ENCODE results near the gene SRCIN1.

The SRCIN1 gene

DNA sequence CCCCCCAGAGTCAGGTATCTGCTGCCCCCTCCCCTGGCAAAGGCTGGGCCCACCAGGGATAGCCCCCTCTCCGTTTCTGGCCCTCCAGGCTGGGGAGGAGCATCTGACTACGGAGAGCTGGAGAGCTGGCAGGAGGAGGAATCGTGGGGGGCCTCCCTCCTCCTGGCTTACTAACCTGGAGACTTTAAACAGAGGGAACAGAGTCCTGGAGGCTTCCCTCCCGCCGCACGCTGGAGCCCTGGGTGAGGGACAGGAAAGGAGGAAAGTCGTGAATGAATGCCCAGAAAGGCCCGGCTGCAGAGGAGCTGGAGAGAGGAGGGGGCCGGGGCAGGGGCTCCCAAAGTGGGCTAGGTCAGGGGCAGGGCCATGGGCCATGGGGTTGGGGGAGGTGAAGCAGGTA is 9.9 kb downstream of the SRCIN1 start:
- ATAC-seq = no peak
- Mint-ChIP-seq H3K27ac (no peak overlapping the region), H3K4me1 (peaks cover 45% of the 10 kb centered on the region), H3K4me3 (no peak overlapping the region), H3K36me3 (peaks cover 5% of the 10 kb centered on the region), H3K9me3 (no peaks in the 10 kb centered on the region)
- DNase-seq (ENCODE audit: low spot score in 2 of 2) = no peak

GRCh38 chr17:38594152-38594551 is 11.6 kb downstream of the SRCIN1 start:
- DNase-seq (ENCODE audit: low spot score in 2 of 2) (no peak), ATAC-seq (no peak)
- Mint-ChIP-seq H3K36me3 (peaks cover 5% of the 10 kb centered on the region), H3K4me1 (peaks cover 51% of the 10 kb centered on the region), H3K4me3 (no peak overlapping the region), H3K9me3 (no peaks in the 10 kb centered on the region), H3K27ac (no peak overlapping the region)

- DNase-seq (ENCODE audit: low spot score in 2 of 2) = no peak
- Mint-ChIP-seq H3K36me3 (peaks cover 5% of the 10 kb centered on the region), H3K9me3 (no peaks in the 10 kb centered on the region), H3K4me1 (peaks cover 45% of the 10 kb centered on the region), H3K27ac (peak overlapping the region; percentile 69), H3K4me3 (peak overlapping the region; percentile 49)
- ATAC-seq = no peak
These were observed 13.3 kb downstream of the SRCIN1 start for GRCh38 chr17:38592487-38592886.

DNA sequence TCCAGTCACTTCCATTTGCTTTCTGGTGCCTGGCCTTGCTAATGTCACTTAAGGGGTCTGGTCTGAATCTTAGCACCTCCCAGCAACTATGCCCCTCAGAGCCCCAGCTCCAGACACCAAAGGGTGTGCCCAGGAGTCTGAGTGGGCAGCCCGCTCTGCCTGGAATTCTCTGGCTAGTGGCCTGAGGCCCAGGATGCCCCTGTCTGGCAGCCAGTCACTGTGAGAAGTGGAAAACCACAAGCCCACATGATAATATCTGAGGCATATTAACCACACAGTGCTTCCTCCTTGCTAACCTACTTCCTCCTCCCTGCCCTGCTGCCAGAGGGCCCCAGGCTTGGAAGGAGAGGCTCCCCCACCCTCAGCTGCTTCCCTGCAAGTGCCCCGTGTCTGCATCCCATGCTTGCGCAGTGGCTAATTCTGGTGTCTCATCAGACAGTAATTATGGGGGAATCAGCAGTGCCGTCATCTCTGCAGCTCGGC is 14.0 kb downstream of the SRCIN1 start:
- H3K27ac Mint-ChIP-seq = peak overlapping the region; percentile 51
- no peaks in the 10 kb centered on the region for H3K9me3 Mint-ChIP-seq
- peaks cover 39% of the 10 kb centered on the region for H3K4me1 Mint-ChIP-seq
- peak overlapping the region; percentile 49 for H3K4me3 Mint-ChIP-seq
- DNase-seq (ENCODE audit: low spot score in 2 of 2) = no peak
- peaks cover 5% of the 10 kb centered on the region for H3K36me3 Mint-ChIP-seq
- peak; percentile 70 for ATAC-seq

- peaks cover 5% of the 10 kb centered on the region for H3K36me3 Mint-ChIP-seq
- H3K4me3 Mint-ChIP-seq = peak overlapping the region; percentile 49
- ATAC-seq = peak; percentile 9
- H3K9me3 Mint-ChIP-seq = no peaks in the 10 kb centered on the region
- H3K4me1 Mint-ChIP-seq = peaks cover 34% of the 10 kb centered on the region
- no peak for DNase-seq (ENCODE audit: low spot score in 2 of 2)
- H3K27ac Mint-ChIP-seq = peak overlapping the region; percentile 51
These were observed 14.6 kb downstream of the SRCIN1 start for GRCh38 chr17:38590988-38591758.

DNA sequence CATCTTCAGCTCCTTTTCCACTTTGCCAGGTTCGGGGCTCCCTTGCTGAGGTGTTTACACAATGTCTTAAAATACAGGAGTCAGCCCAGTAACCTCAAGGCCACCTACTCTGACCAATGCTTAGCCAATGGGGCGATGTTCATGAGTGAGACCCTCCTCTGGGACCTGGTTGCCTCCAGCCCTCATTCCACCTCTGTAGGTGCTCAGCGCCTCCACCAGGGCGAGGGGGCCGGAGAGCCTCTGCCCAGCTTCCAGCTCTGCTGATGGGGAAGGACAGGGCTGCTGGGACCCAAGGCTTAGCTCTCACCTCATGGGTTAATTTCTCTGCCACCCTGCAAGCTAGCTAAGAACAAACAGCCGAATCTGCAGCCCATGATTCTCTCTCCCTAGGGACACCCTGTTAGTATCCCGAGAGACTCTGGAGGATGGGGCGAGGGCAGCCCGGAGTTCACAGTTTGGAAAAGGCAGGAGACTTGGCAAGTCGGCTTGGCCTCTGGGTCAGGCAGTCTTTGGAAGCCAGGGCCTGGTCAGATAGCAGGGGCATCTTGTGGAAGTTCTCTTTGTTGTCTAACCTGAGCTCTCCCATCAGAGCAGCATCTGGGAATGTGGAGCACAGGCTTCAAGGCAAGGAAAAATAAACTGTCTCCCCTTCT is 16.2 kb downstream of the SRCIN1 start:
- ATAC-seq = no peak
- H3K27ac Mint-ChIP-seq = no peak overlapping the region
- no peak overlapping the region for H3K4me3 Mint-ChIP-seq
- peaks cover 37% of the 10 kb centered on the region for H3K4me1 Mint-ChIP-seq
- H3K36me3 Mint-ChIP-seq = peaks cover 5% of the 10 kb centered on the region
- no peak for DNase-seq (ENCODE audit: low spot score in 2 of 2)
- no peaks in the 10 kb centered on the region for H3K9me3 Mint-ChIP-seq

GRCh38 chr17:38588788-38589174 is 17.0 kb downstream of the SRCIN1 start:
- no peak for ATAC-seq
- Mint-ChIP-seq H3K4me1 (peaks cover 45% of the 10 kb centered on the region), H3K36me3 (peaks cover 5% of the 10 kb centered on the region), H3K27ac (no peak overlapping the region), H3K9me3 (no peaks in the 10 kb centered on the region), H3K4me3 (no peak overlapping the region)
- DNase-seq (ENCODE audit: low spot score in 2 of 2) = no peak

DNA sequence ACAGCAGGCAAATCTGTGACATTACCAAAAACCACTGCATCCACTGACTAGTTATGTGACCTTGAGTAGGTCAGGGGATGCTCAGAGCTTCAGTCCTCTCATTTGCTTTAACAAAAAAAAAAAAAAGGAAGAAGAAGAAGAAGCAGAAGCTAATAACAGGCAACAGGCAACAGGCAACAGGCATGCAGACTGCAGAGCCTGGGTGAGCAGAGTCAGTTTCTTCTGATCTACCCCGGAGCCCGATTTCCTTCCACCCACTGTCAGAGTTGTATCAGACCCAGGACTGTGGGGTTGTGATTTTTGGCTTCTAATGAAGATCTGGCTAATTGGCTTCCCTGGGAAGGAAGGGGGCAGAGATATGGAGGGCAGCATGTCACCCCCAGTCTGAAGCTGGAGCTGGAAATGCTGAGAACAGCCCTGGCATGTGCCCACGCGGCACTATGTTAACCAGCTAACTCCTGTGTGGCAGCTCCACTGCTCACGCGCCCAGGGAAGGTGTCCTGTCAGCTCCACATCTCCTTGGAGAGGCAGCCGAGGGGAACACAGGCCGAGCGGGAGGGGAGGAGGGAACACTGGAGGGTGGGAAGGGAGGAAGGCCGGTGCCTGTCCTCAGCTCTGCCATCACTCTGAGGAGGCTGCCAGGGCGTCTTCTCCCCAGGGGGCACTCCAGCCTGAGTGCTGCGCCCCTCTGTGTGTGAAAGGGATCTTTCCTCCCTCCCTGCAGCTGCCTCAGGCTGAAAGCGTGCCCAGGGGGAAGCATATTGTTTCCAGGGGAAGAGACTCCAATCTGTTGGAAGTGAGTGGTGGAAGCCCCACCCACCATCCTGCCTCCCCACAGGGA is 17.6 kb downstream of the SRCIN1 start:
- H3K36me3 Mint-ChIP-seq = peaks cover 5% of the 10 kb centered on the region
- H3K4me1 Mint-ChIP-seq = peaks cover 41% of the 10 kb centered on the region
- DNase-seq (ENCODE audit: low spot score in 2 of 2) = no peak
- no peaks in the 10 kb centered on the region for H3K9me3 Mint-ChIP-seq
- H3K4me3 Mint-ChIP-seq = no peak overlapping the region
- ATAC-seq = no peak
- H3K27ac Mint-ChIP-seq = no peak overlapping the region

GRCh38 chr17:38587203-38587602 is 18.5 kb downstream of the SRCIN1 start:
- ATAC-seq (no peak), DNase-seq (ENCODE audit: low spot score in 2 of 2) (no peak)
- Mint-ChIP-seq H3K4me3 (no peak overlapping the region), H3K4me1 (peaks cover 31% of the 10 kb centered on the region), H3K36me3 (peaks cover 5% of the 10 kb centered on the region), H3K9me3 (no peaks in the 10 kb centered on the region), H3K27ac (no peak overlapping the region)

GRCh38 chr17:38586788-38587187 is 19.0 kb downstream of the SRCIN1 start:
- H3K4me1 Mint-ChIP-seq = peaks cover 27% of the 10 kb centered on the region
- ATAC-seq = no peak
- H3K4me3 Mint-ChIP-seq = no peak overlapping the region
- peaks cover 5% of the 10 kb centered on the region for H3K36me3 Mint-ChIP-seq
- DNase-seq (ENCODE audit: low spot score in 2 of 2) = no peak
- no peak overlapping the region for H3K27ac Mint-ChIP-seq
- H3K9me3 Mint-ChIP-seq = no peaks in the 10 kb centered on the region

GRCh38 chr17:38585918-38586529 is 19.7 kb downstream of the SRCIN1 start:
- Mint-ChIP-seq H3K4me3 (no peak overlapping the region), H3K4me1 (peaks cover 19% of the 10 kb centered on the region), H3K9me3 (no peaks in the 10 kb centered on the region), H3K36me3 (peaks cover 5% of the 10 kb centered on the region), H3K27ac (no peak overlapping the region)
- ATAC-seq (no peak), DNase-seq (ENCODE audit: low spot score in 2 of 2) (no peak)

GRCh38 chr17:38585056-38585917 is 20.5 kb downstream of the SRCIN1 start:
- H3K27ac Mint-ChIP-seq = no peak overlapping the region
- peaks cover 5% of the 10 kb centered on the region for H3K36me3 Mint-ChIP-seq
- ATAC-seq = no peak
- H3K4me3 Mint-ChIP-seq = no peak overlapping the region
- peaks cover 12% of the 10 kb centered on the region for H3K4me1 Mint-ChIP-seq
- no peak for DNase-seq (ENCODE audit: low spot score in 2 of 2)
- no peaks in the 10 kb centered on the region for H3K9me3 Mint-ChIP-seq

- Mint-ChIP-seq H3K27ac (no peak overlapping the region), H3K4me3 (peak overlapping the region; percentile 15), H3K4me1 (peaks cover 14% of the 10 kb centered on the region), H3K9me3 (no peaks in the 10 kb centered on the region), H3K36me3 (peaks cover 5% of the 10 kb centered on the region)
- ATAC-seq = peak; percentile 76
- peak; percentile 61 to 72 for DNase-seq (ENCODE audit: low spot score in 2 of 2)
These were observed 21.3 kb downstream of the SRCIN1 start for GRCh38 chr17:38584350-38584925.

DNA sequence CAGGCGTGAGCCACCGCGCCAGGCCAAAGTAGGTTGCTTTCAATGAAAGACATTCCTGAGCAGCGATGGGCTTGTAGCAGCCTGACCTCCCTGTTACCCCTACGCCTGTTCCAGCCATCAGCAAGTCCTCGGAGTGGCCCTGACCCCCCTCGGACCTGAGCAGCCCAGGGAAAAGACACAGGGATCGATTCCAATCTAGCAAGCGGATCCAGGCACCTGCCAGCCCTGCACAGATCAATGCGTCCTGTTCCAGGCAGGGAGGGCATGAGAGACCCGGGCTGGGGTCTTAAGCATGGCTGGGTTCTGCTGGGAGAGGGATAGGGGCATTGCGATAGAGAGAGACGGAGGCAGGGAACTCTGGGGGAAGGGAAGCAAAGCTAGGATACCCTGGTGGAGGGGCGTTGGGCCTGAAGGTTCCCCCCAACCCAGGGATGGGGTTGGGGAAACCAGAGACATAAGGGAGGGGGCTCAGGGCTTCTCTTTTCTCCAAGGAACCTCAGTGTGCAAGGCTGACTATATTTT is 21.9 kb downstream of the SRCIN1 start:
- no peaks in the 10 kb centered on the region for H3K9me3 Mint-ChIP-seq
- no peak overlapping the region for H3K27ac Mint-ChIP-seq
- ATAC-seq (no peak), DNase-seq (ENCODE audit: low spot score in 2 of 2) (no peak)
- H3K4me1 Mint-ChIP-seq = peaks cover 20% of the 10 kb centered on the region
- H3K4me3 Mint-ChIP-seq = peak overlapping the region; percentile 15
- H3K36me3 Mint-ChIP-seq = peaks cover 5% of the 10 kb centered on the region
